ENCODE data around the gene PBLD.
"Not testable (repeated sequence)": the region's sequence is repeated elsewhere in the genome, so short reads cannot be mapped to it uniquely, and the experiment has no call there.

PBLD gene

DNA sequence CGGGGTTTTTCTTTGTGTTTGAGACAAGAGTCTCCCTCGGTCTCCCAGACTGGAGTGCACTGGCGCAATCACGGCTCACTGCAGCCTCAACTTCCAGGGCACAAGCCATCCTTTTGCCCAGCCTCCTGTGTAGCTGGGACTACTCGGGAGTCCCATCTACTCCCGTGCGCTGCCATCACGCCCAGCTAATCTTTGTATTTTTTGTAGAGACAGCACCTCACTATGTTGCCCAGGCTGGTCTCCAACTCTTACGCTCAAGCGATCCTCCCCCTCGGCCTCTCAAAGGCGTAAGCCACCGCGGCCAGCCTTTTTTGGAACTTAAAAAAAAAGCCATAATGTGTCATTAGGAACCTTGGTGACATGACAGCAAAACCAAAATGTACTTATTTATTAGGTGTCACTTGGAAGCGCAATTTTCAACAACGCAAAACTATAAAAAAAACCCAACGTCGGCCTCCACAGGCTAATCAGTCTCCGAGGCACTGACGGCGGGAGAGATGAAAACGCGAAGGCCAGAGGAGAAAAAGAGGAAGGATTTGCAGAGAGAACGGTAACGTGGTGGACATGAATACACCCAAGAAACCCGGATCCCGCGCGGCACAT, 1.8 kb downstream of the PBLD start:
- DNase-seq = no peak

DNA sequence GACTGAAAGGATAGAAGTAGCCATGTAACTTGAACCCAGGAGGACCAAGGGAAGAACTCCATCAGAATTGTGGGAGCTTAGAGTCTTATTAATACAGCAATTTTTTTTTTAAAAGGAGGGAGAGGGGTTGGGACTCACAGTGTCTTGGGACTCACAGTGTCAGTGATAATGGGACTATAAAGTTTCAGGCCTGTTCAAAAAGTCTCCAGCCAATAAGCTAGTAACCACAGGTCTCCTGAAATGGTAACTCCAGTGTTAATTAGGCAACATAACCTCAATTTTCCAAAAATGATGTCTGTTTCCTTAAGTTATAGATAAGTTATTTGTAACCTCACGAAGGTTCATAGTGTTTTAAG, 3.2 kb downstream of the PBLD start:
- no peak for DNase-seq

DNA sequence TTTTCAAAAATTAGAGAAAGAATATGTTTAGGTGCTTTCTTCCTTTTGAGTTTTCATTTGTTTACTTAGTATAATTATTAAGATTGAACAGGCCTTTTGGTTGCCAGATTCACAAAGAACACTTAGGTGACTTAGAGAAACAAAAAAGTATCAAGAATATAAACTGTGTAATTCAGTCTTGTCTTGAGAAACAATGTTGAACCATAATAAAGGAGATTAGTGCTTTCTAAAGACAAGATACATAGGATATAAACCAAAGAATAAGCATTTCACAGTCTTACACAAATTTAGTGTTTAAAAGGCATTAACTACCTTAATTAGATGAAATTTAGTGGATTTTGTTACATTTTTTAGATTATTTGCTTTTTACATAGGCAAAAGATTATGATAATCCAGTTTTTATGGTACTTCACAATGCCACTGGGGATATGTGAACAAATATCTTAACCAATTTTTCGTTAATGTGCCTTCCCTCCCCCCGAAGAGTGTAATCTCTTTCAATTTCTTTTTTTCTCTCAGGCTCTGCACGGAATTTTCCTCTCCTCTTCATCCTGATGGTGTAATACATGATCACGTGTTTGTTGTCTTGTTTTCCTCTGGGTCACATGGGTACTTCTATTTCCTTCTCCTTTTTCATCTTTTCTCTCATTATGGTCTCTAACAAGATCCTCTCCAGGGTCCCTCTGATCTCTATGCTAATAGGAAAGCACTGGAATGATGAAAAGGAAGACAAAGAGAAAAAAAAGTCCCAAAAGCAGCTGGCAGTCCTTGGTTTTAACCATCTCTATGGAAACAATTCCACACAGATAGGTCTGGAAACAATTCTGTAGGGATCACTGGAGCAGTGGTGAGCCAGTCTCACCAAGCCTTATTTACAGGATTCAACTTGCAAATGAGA, 4.6 kb downstream of the PBLD start:
- peak; percentile 60 for DNase-seq

GRCh38 chr10:68324396-68324795, 8.3 kb downstream of the PBLD start:
- DNase-seq = not testable (repeated sequence)

DNA sequence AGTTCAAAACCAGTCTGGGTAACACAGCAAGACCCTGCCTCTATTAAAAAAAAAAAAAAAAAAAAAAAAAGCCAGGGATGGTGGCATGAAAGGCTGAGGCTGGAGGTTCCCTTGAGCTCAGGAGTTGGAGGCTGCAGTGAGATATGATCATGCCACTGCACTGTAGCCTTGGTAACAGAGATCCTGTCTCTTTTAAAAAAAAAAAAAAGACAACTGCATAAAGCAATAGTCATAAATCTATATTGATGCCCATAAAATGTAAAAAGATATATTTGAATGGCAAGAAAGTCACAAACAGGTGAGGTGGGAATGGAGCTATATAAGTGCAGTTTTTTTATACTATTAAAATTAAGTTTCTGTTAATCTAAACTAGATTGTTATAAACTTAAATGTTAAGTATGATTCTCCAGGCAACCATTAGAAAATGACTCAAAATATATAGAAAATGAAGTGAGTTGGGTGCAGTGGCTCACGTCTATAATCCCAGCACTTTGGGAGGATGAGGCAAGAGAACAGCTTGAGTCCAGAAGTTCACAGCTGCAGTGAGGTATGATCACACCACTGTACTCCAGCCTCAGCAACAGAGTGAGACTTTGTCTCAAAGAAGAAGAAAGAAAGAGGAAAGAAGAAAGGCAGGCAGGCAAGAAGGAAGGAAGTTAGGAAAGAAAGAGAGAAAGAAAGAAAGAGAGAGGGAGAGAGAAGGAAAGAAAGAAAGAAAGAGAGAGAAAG, 14.2 kb downstream of the PBLD start:
- DNase-seq = no peak

DNA sequence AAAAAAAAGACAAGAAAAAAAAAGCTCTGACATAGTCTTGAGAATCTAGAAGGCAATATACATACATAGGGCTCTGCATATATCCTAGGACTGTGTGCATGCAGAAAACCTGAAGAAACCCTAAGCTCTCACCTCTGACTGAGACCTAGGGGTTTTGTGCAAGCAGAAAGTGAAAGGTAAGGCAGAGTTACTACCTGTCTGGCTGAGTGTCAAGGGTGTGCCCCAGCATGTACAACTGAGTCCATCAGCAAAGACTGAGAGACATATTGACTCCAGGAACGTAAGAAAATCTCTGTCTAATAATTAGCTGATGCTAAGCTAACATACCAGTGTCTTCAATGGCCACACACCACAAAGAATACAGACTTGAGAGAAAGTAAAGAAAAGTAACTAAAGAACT, 17.1 kb downstream of the PBLD start:
- DNase-seq = no peak

GRCh38 chr10:68314930-68315329, 17.8 kb downstream of the PBLD start:
- not testable (repeated sequence) for DNase-seq

DNA sequence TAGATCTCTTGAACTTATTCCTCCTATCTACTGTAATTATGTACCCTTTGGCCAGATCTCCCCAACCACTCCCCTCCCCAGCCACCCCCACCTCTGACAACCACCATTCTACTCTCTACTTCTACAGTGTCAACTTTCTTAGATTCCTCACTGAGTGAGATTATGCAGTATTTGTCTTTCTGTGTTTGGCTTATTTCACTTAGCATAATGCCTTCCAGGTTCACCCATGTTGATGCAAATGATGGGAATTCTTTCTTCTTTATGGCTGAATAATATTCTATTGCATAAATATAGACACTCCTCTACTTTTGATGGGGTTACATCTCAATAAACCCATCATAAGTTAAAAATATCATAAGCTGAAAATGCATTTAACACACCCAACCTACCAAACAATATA, 22.2 kb downstream of the PBLD start:
- DNase-seq = no peak

DNA sequence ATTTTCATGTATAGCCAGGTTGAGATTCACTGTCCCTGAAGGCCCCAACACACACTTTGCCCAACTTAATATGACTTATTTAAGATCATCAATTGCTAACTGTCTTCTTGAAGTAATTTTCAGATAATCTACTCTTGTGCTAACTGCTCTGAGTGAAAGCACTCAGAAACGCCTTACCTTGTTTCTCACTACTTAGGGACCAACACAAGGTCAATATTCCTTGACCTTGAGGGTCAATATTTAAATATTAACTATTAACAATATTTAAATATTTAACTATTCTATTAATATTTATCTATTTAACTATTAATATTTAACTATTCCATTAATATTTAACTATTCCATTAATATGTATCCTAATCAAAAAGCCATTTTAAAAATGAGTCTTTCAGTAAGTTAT, 26.9 kb downstream of the PBLD start:
- no peak for DNase-seq

DNA sequence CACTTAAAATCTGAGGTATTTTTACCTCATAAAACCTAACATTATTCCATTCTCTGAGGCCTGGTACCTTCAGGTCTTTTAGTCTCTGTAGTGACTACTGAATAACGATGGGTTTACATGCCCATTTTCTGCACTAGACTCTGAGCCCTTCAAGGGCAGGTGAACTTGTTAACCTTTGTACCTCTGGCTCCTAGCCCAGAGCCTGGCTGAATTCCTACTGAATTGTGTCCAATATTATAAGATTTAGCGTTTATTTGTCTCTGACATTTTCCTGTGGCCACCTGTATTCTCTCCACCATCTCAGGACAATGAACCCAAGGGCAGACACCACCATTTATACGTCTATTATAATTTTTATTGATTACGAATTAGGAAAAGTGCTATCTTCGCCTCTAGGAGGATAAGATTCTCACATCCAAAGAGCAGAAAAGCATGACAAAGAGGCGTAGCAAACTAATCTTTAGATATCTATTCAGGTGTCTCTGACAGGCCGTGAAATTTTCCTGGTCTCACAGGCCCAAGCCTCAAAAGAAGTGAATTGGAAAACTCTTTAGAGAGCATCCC, 28.8 kb downstream of the PBLD start:
- DNase-seq = no peak

GRCh38 chr10:68302871-68303270, 29.9 kb downstream of the PBLD start:
- no peak for DNase-seq

DNA sequence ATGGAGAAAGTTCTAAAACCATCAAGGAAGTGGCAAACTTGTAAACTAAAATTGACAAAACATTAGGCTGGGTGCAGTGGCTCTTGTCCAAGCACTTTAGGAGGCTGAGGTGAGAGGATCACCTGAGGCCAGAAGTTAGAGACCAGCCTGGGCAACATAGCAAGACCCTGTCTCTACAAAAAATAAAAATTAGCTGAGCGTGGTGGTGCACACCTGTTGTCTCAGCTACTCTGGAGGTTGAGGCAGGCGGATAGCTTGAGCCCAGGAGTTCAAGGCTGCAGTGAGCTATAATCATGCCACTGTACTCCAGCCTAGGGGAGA, 30.3 kb downstream of the PBLD start:
- DNase-seq = no peak

- DNase-seq = peak; percentile 76
Observed at GRCh38 chr10:68301790-68302502, 30.8 kb downstream of the PBLD start.

GRCh38 chr10:68301301-68301700, 31.4 kb downstream of the PBLD start:
- DNase-seq = no peak

DNA sequence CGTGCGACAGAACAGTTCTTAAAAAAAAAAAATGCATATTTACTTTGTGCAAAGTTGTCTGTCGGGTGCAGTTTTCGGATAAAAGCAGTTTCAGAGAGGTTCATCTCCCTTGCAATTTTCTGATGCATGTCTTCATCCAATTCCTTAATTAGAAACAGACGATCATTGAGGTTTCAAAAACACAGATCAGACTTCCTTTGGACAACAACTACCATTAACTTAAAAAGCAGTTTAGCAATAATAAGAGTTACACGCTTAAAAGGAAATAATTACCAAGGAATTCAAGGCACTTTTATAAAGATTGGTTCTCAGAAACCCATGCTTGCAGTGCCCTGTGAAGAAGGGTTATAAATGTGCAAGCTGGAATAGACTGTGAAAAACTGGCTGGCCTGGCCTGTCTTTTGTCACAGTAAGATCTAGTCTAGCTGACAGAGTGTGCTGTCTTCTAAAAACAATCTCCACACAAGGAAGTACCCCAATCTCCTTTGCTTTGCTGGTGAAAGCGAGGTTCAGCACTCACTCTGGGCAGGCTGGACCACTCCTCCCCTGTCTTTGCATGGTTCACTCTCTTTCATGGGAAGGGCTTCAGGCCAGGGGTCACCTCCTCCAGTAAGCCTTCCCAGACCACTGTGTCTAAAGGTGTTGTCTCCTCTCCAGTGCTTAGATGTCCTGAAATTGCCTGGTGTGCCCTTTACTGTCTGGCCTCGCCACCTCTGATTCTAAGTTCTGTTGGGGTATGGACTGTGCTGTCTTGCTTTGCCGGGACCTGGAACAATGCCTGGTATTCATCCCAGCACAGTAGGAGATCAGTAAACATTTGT, 35.7 kb downstream of the PBLD start:
- DNase-seq = no peak

- DNase-seq = no peak
Observed at GRCh38 chr10:68290736-68291135, 42.0 kb downstream of the PBLD start.

DNA sequence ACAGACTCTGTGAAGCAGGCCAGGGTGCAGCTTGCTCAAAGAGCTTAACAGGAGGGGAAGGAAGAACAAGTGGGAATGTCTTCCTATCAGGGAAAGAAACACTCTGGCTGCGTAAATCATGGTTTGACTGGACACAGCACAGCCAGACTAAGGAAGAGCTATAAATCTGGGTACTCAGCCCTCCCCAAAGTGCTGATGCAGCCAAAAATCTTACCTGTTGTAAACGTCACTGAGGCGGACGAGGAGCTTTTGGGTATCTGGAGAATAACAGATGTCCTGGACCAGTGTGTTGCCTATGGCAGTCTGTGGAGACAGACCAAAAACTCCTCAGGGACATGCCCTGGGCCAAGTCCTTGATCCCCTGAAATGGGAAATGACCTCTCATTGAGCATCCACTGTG, 44.0 kb downstream of the PBLD start:
- DNase-seq = no peak

- no peak for DNase-seq
Observed at GRCh38 chr10:68284062-68285001, 48.4 kb downstream of the PBLD start.

- DNase-seq = no peak
Observed at GRCh38 chr10:68280758-68281157, 52.0 kb downstream of the PBLD start.

DNA sequence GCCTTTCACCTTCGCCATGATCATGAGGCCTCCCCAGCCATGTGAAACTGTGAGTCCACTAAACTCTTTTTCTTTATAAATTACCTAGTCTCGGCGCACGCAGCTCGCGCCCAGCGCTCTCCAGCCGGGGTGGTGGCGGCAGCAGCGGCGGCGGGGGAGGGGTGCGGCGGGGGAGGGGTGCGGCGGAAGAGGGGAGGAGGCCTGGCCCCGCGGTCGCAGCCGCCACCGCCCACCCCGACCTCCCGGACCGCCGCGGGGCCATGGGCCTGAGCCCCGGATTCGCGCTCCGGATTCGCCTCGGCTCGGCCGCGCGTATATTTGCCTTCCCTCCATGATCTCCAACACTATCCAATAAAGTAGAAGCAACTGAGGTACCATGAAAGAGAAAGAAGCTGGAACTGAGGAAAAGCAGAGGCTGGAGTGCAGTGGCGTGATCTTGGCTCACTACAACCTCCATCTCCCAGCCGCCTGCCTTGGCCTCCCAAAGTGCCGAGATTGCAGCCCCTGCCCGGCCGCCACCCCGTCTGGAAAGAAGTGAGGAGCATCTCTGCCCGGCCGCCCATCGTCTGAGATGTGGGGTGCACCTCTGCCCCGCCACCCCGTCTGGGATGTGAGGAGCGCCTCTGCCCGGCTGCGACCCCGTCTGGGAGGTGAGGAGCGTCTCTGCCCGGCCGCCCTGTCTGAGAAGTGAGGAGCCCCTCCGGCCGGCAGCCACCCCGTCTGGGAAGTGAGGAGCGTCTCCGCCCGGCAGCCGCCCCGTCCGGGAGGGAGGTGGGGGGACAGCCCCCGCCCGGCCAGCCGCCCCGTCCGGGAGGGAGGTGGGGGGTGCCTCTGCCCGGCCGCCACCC, 53.6 kb downstream of the PBLD start:
- not testable (repeated sequence) for DNase-seq
